Measurements from ENCODE around the gene SLC25A22. TPM values are rescaled to one million over a fixed set of nuclear protein-coding genes. Genes with fewer than 3 reads are reported as not detected.

The SLC25A22 gene
- total and polyA plus RNA-seq, 9 of the 15 experiments (the other 6 are each of a cell fraction or from before 2014, with no cell fraction given), result 0.41 to 55.4 (median 11.4) TPM

DNA sequence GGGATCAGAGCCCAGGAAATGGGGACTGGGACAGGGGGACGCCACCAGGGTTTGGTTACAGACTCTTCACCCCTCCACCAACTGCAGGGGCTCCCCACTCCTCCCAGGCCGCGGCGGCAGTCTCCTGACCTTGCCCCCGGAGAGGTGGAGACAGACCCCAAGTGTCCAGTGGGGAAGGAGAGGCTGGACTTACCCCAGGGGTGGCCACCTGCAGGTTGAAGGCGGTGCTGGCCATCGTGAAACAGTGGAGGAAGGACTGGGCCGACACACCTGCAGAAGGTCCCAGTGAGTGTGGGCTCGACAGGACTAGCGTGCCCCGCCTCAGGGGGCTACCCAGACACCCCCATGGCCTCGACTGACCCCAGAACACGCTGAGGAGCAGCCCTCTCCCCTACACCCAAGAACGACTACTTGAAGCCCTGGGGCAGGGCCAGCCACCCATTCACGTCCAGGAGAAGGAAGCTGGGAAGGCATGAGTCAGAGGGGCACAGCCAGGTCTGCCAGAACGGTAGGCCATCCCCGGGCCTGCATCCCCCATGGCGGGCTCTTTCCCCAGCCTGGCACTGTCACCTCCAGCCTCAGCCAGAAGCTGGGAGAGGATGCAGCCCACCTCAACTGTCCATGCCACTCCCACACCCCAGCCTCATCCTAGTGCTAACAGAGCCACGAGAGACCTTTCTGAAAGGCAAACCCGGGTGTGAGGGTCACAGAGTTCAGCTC is 23.0 kb downstream of the SLC25A22 start (continued):
- TF ChIP-seq, protein P1, sequence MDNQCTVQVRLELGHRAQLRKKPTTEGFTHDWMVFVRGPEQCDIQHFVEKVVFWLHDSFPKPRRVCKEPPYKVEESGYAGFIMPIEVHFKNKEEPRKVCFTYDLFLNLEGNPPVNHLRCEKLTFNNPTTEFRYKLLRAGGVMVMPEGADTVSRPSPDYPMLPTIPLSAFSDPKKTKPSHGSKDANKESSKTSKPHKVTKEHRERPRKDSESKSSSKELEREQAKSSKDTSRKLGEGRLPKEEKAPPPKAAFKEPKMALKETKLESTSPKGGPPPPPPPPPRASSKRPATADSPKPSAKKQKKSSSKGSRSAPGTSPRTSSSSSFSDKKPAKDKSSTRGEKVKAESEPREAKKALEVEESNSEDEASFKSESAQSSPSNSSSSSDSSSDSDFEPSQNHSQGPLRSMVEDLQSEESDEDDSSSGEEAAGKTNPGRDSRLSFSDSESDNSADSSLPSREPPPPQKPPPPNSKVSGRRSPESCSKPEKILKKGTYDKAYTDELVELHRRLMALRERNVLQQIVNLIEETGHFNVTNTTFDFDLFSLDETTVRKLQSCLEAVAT (IDR thresholded peaks at IDR 0.05), result no peak
- TF ChIP-seq EWSR1 (IDR thresholded peaks at IDR 0.05; ENCODE audit: borderline replicate concordance, low read depth, partially characterized antibody) (no peak), EP300 (IDR thresholded peaks at IDR 0.05; ENCODE audit: low read length) (no peak), POLR2G (IDR thresholded peaks at IDR 0.05; ENCODE audit: low read depth, low read length) (peak; percentile 34; the same call in 1 of the 2 replicates), ZNF12 (CRISPR knock-in tag; IDR thresholded peaks at IDR 0.05) (no peak), TGIF2 (CRISPR knock-in tag; IDR thresholded peaks at IDR 0.05) (no peak), TCFL5 (CRISPR knock-in tag; conservative IDR thresholded peaks at IDR 0.05) (no peak), POLR2AphosphoS5 (IDR thresholded peaks at IDR 0.05; ENCODE audit: control insufficient read depth, insufficient read depth, low read depth, low read length) (peak; percentile 49; the same call in 1 of the 2 replicates), KLF10 (CRISPR knock-in tag; IDR thresholded peaks at IDR 0.05) (no peak), SREBF1 (IDR thresholded peaks at IDR 0.05; ENCODE audit: borderline replicate concordance, low read depth, low read length) (no peak), ZNF197 (CRISPR knock-in tag; IDR thresholded peaks at IDR 0.05; ENCODE audit: low read depth) (no peak), SAFB2 (IDR thresholded peaks at IDR 0.05; ENCODE audit: borderline replicate concordance, low read depth, low read length, severe bottlenecking) (no peak), SAFB (IDR thresholded peaks at IDR 0.05; ENCODE audit: borderline replicate concordance, low read depth, low read length) (no peak), ZNF583 (CRISPR knock-in tag; IDR thresholded peaks at IDR 0.05) (no peak)
- TF ChIP-seq, protein P2, sequence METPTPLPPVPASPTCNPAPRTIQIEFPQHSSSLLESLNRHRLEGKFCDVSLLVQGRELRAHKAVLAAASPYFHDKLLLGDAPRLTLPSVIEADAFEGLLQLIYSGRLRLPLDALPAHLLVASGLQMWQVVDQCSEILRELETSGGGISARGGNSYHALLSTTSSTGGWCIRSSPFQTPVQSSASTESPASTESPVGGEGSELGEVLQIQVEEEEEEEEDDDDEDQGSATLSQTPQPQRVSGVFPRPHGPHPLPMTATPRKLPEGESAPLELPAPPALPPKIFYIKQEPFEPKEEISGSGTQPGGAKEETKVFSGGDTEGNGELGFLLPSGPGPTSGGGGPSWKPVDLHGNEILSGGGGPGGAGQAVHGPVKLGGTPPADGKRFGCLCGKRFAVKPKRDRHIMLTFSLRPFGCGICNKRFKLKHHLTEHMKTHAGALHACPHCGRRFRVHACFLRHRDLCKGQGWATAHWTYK (CRISPR knock-in tag; IDR thresholded peaks at IDR 0.05), result no peak
- TF ChIP-seq, protein P3, sequence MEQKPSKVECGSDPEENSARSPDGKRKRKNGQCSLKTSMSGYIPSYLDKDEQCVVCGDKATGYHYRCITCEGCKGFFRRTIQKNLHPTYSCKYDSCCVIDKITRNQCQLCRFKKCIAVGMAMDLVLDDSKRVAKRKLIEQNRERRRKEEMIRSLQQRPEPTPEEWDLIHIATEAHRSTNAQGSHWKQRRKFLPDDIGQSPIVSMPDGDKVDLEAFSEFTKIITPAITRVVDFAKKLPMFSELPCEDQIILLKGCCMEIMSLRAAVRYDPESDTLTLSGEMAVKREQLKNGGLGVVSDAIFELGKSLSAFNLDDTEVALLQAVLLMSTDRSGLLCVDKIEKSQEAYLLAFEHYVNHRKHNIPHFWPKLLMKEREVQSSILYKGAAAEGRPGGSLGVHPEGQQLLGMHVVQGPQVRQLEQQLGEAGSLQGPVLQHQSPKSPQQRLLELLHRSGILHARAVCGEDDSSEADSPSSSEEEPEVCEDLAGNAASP (IDR thresholded peaks at IDR 0.05), result no peak
- TF ChIP-seq, protein P4, sequence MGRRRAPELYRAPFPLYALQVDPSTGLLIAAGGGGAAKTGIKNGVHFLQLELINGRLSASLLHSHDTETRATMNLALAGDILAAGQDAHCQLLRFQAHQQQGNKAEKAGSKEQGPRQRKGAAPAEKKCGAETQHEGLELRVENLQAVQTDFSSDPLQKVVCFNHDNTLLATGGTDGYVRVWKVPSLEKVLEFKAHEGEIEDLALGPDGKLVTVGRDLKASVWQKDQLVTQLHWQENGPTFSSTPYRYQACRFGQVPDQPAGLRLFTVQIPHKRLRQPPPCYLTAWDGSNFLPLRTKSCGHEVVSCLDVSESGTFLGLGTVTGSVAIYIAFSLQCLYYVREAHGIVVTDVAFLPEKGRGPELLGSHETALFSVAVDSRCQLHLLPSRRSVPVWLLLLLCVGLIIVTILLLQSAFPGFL (CRISPR knock-in tag; IDR thresholded peaks at IDR 0.05), result no peak
- TF ChIP-seq, protein P5, sequence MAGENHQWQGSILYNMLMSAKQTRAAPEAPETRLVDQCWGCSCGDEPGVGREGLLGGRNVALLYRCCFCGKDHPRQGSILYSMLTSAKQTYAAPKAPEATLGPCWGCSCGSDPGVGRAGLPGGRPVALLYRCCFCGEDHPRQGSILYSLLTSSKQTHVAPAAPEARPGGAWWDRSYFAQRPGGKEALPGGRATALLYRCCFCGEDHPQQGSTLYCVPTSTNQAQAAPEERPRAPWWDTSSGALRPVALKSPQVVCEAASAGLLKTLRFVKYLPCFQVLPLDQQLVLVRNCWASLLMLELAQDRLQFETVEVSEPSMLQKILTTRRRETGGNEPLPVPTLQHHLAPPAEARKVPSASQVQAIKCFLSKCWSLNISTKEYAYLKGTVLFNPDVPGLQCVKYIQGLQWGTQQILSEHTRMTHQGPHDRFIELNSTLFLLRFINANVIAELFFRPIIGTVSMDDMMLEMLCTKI (IDR thresholded peaks at IDR 0.05; ENCODE audit: partially characterized antibody), result no peak

Data from K562 (cell line).